Activated naive CD4-positive, alpha-beta T cell treated with anti-CD3 and anti-CD28 coated beads, Interleukin-2, amount 10 ng/mL, durations not matched to agents 7 days and 5 days (primary cell): Measurements from ENCODE around the gene DUSP1.

Source experiments
- CTCF ChIA-PET: fragments of 350-600 bp; sonication (Branson Sonifier 250); formaldehyde crosslinking; loops from one replicate; lab custom pipeline; 2021; ENCODE audit warnings: antibody characterized with exemption; lab: Charles Lee
- DNase-seq: peaks from one replicate; pipeline ENCODE4 v3.0.0-alpha.2; 2020
- H3K27ac Mint-ChIP-seq: one replicate; pipeline ENCODE4 v1.8.0; 2021; ENCODE audit warnings: mild to moderate bottlenecking, moderate library complexity, mixed read lengths
- H3K27me3 Mint-ChIP-seq: one replicate; pipeline ENCODE4 v1.8.0; 2021; ENCODE audit warnings: mild to moderate bottlenecking, mixed read lengths
- H3K36me3 Mint-ChIP-seq: one replicate; pipeline ENCODE4 v1.8.0; 2021; ENCODE audit warnings: mixed read lengths
- H3K4me1 Mint-ChIP-seq: one replicate; pipeline ENCODE4 v1.8.0; 2021; ENCODE audit warnings: mixed read lengths
- H3K4me3 Mint-ChIP-seq: one replicate; pipeline ENCODE4 v1.8.0; 2021; ENCODE audit warnings: mild to moderate bottlenecking, moderate library complexity, mixed read lengths
- H3K9me3 Mint-ChIP-seq: one replicate; pipeline ENCODE4 v1.8.0; 2021; ENCODE audit warnings: mixed read lengths

The DUSP1 gene

GRCh38 chr5:172729588-172729987 is 41.4 kb downstream of the DUSP1 start:
- Mint-ChIP-seq H3K9me3 (no peaks in the 10 kb centered on the region), H3K36me3 (no peaks in the 10 kb centered on the region)
- DNase-seq, result no peak

GRCh38 chr5:172728481-172729241 is 42.3 kb downstream of the DUSP1 start:
- no peak for DNase-seq
- H3K4me3 Mint-ChIP-seq, result no peak overlapping the region
- CTCF ChIA-PET, result no interaction called here
- H3K9me3 Mint-ChIP-seq, result no peaks in the 10 kb centered on the region
- H3K36me3 Mint-ChIP-seq, result no peaks in the 10 kb centered on the region
- H3K4me1 Mint-ChIP-seq, result no peaks in the 10 kb centered on the region
- H3K27ac Mint-ChIP-seq, result no peak overlapping the region
- peaks cover 10% of the 10 kb centered on the region for H3K27me3 Mint-ChIP-seq

More at GRCh38 chr5:172729588-172729987, 41.4 kb downstream of the DUSP1 start:
- CTCF ChIA-PET, result no interaction called here
- no peak overlapping the region for H3K27ac Mint-ChIP-seq
- peaks cover 10% of the 10 kb centered on the region for H3K27me3 Mint-ChIP-seq
- H3K4me1 Mint-ChIP-seq, result no peaks in the 10 kb centered on the region
- H3K4me3 Mint-ChIP-seq, result no peak overlapping the region

- CTCF ChIA-PET, result interaction anchor here (1.2 to 1.7 kb wide), 2 partner anchors 13 to 205 kb away, joined by 3 to 6 read pairs; no protein-coding TSS in a partner anchor
- no peaks in the 10 kb centered on the region for H3K4me1 Mint-ChIP-seq
- no peaks in the 10 kb centered on the region for H3K36me3 Mint-ChIP-seq
- H3K9me3 Mint-ChIP-seq, result no peaks in the 10 kb centered on the region
- H3K27ac Mint-ChIP-seq, result no peak overlapping the region
- H3K27me3 Mint-ChIP-seq, result peaks cover 10% of the 10 kb centered on the region
- no peak overlapping the region for H3K4me3 Mint-ChIP-seq
- DNase-seq, result no peak
Observed at GRCh38 chr5:172727551-172727950, 43.4 kb downstream of the DUSP1 start.

- H3K36me3 Mint-ChIP-seq, result no peaks in the 10 kb centered on the region
- DNase-seq, result no peak
Observed at GRCh38 chr5:172726966-172727365, 44.0 kb downstream of the DUSP1 start.

GRCh38 chr5:172725785-172726184 is 45.2 kb downstream of the DUSP1 start:
- H3K4me3 Mint-ChIP-seq, result no peak overlapping the region
- H3K36me3 Mint-ChIP-seq, result no peaks in the 10 kb centered on the region
- peaks cover 17% of the 10 kb centered on the region for H3K27me3 Mint-ChIP-seq
- no peak for DNase-seq
- no peaks in the 10 kb centered on the region for H3K9me3 Mint-ChIP-seq
- H3K27ac Mint-ChIP-seq, result no peak overlapping the region
- CTCF ChIA-PET, result interaction anchor here (0.6 to 3.4 kb wide), 2 partner anchors 11 to 47 kb away, joined by 4 to 19 read pairs; no protein-coding TSS in a partner anchor
- H3K4me1 Mint-ChIP-seq, result no peaks in the 10 kb centered on the region

More at GRCh38 chr5:172726966-172727365, 44.0 kb downstream of the DUSP1 start:
- Mint-ChIP-seq H3K4me1 (no peaks in the 10 kb centered on the region), H3K27me3 (peaks cover 10% of the 10 kb centered on the region), H3K27ac (no peak overlapping the region), H3K4me3 (no peak overlapping the region), H3K9me3 (no peaks in the 10 kb centered on the region)
- CTCF ChIA-PET, result interaction anchor here (1.2 to 1.7 kb wide), 2 partner anchors 12 to 205 kb away, joined by 3 to 6 read pairs; no protein-coding TSS in a partner anchor

GRCh38 chr5:172725273-172725672 is 45.7 kb downstream of the DUSP1 start:
- CTCF ChIA-PET, result interaction anchor here (0.6 to 3.4 kb wide), 2 partner anchors 11 to 48 kb away, joined by 4 to 19 read pairs; no protein-coding TSS in a partner anchor
- no peak for DNase-seq
- Mint-ChIP-seq H3K4me1 (no peaks in the 10 kb centered on the region), H3K36me3 (no peaks in the 10 kb centered on the region), H3K27ac (no peak overlapping the region), H3K27me3 (peaks cover 17% of the 10 kb centered on the region), H3K9me3 (no peaks in the 10 kb centered on the region), H3K4me3 (no peak overlapping the region)

- Mint-ChIP-seq H3K27me3 (peaks cover 17% of the 10 kb centered on the region), H3K9me3 (no peaks in the 10 kb centered on the region), H3K27ac (no peak overlapping the region), H3K36me3 (no peaks in the 10 kb centered on the region), H3K4me1 (no peaks in the 10 kb centered on the region), H3K4me3 (no peak overlapping the region)
- CTCF ChIA-PET, result interaction anchor here (1.2 to 3.4 kb wide), 2 partner anchors 10 to 207 kb away, joined by 3 to 19 read pairs; no protein-coding TSS in a partner anchor
- no peak for DNase-seq
Observed at GRCh38 chr5:172724242-172725183, 46.5 kb downstream of the DUSP1 start.

- H3K36me3 Mint-ChIP-seq, result no peaks in the 10 kb centered on the region
- H3K9me3 Mint-ChIP-seq, result no peaks in the 10 kb centered on the region
- H3K27me3 Mint-ChIP-seq, result peaks cover 17% of the 10 kb centered on the region
- no peaks in the 10 kb centered on the region for H3K4me1 Mint-ChIP-seq
- no peak for DNase-seq
- no peak overlapping the region for H3K4me3 Mint-ChIP-seq
- CTCF ChIA-PET, result interaction anchor here (1.0 to 3.4 kb wide), 3 partner anchors 9 to 208 kb away, joined by 3 to 19 read pairs (median 3); no protein-coding TSS in a partner anchor
- H3K27ac Mint-ChIP-seq, result no peak overlapping the region
Observed at GRCh38 chr5:172723508-172723907, 47.5 kb downstream of the DUSP1 start.

- Mint-ChIP-seq H3K27me3 (peaks cover 12% of the 10 kb centered on the region), H3K36me3 (no peaks in the 10 kb centered on the region), H3K9me3 (no peaks in the 10 kb centered on the region), H3K27ac (no peak overlapping the region), H3K4me3 (no peak overlapping the region), H3K4me1 (no peaks in the 10 kb centered on the region)
- no peak for DNase-seq
- CTCF ChIA-PET, result interaction anchor here (3.4 kb wide), 1 partner anchor 8 kb away, joined by 19 read pairs; no protein-coding TSS in a partner anchor
Observed at GRCh38 chr5:172722327-172722815, 48.6 kb downstream of the DUSP1 start.

- Mint-ChIP-seq H3K27ac (no peak overlapping the region), H3K4me3 (no peak overlapping the region)
Observed at GRCh38 chr5:172721455-172722326, 49.3 kb downstream of the DUSP1 start.

GRCh38 chr5:172720655-172721054 is 50.3 kb downstream of the DUSP1 start:
- CTCF ChIA-PET, result interaction anchor here (0.7 to 1.3 kb wide), 4 partner anchors 10 to 214 kb away, joined by 3 to 5 read pairs (median 4); no protein-coding TSS in a partner anchor
- Mint-ChIP-seq H3K4me3 (no peak overlapping the region), H3K27me3 (peaks cover 15% of the 10 kb centered on the region), H3K9me3 (no peaks in the 10 kb centered on the region), H3K27ac (no peak overlapping the region), H3K36me3 (no peaks in the 10 kb centered on the region), H3K4me1 (peaks cover 7% of the 10 kb centered on the region)
- DNase-seq, result no peak

More at GRCh38 chr5:172721455-172722326, 49.3 kb downstream of the DUSP1 start:
- DNase-seq, result no peak
- CTCF ChIA-PET, result no interaction called here
- Mint-ChIP-seq H3K4me1 (peaks cover 6% of the 10 kb centered on the region), H3K27me3 (peaks cover 18% of the 10 kb centered on the region), H3K9me3 (no peaks in the 10 kb centered on the region), H3K36me3 (no peaks in the 10 kb centered on the region)

GRCh38 chr5:172719211-172719610 is 51.8 kb downstream of the DUSP1 start:
- CTCF ChIA-PET, result interaction anchor here (1.2 kb wide), 1 partner anchor 210 kb away, joined by 3 read pairs; no protein-coding TSS in a partner anchor
- Mint-ChIP-seq H3K27ac (no peak overlapping the region), H3K9me3 (no peaks in the 10 kb centered on the region), H3K36me3 (no peaks in the 10 kb centered on the region), H3K4me3 (no peak overlapping the region), H3K27me3 (peaks cover 14% of the 10 kb centered on the region), H3K4me1 (peaks cover 7% of the 10 kb centered on the region)
- no peak for DNase-seq
